CD14-positive monocyte (primary cell): ENCODE measurements around the gene B3GALT4. TPM values are rescaled to one million over a fixed set of nuclear protein-coding genes. Genes with fewer than 3 reads are reported as not detected.
A peak's percentile ranks its signal among the peaks of the same experiment; 100 is the strongest.

ENCODE experiments used
- DNase-seq, 3 donors: peaks; one replicate each; pipeline ENCODE4 v3.0.0-alpha.2; 2011 to 2022
- H2AFZ ChIP-seq: 2 replicates; pipeline ENCODE4 v1.6.0; 2012; ENCODE audit warnings: mild to moderate bottlenecking, low read depth, low read length, inconsistent platforms; ENCODE audit not compliant: insufficient read depth, poor library complexity, severe bottlenecking
- H3K27ac ChIP-seq, 2 donors: 1 replicate in 1 of 2; 2 replicates in 1 of 2; pipeline ENCODE4 v1.5.1; 2012 to 2013; ENCODE audit warnings: low read length in 2 of 2, control low read depth in 1 of 2, inconsistent platforms in 1 of 2, low read depth in 1 of 2, mild to moderate bottlenecking in 1 of 2
- H3K27me3 ChIP-seq, 2 donors: one replicate each; pipeline versions ENCODE4 v1.6.0 to v1.6.1; 2011 to 2013; ENCODE audit warnings: low read length in 2 of 2; ENCODE audit not compliant: control insufficient read depth in 2 of 2, insufficient read depth in 2 of 2
- H3K36me3 ChIP-seq, 2 donors: replicated peaks in 1 of 2; 1 replicate in 1 of 2; 2 replicates in 1 of 2; pipeline versions ENCODE4 v1.5.1 to v1.6.1; 2012 to 2013; ENCODE audit warnings: low read length in 2 of 2, control low read depth in 1 of 2, inconsistent platforms in 1 of 2, mild to moderate bottlenecking in 1 of 2; ENCODE audit not compliant: insufficient read depth in 2 of 2, control insufficient read depth in 1 of 2
- H3K4me1 ChIP-seq, 2 donors: 1 replicate in 1 of 2; 2 replicates in 1 of 2; pipeline versions ENCODE4 v1.5.1 to v1.6.1; 2012 to 2013; ENCODE audit warnings: low read length in 2 of 2, control low read depth in 1 of 2, inconsistent platforms in 1 of 2, mild to moderate bottlenecking in 1 of 2, moderate library complexity in 1 of 2; ENCODE audit not compliant: insufficient read depth in 2 of 2, control insufficient read depth in 1 of 2
- H3K4me2 ChIP-seq: replicated peaks from 2 replicates; pipeline ENCODE3; 2012; ENCODE audit warnings: low read length, moderate library complexity, mild to moderate bottlenecking; ENCODE audit not compliant: poor library complexity, severe bottlenecking; ENCODE audit errors: extremely low read depth
- H3K4me3 ChIP-seq, 3 experiments: fragments of 200-600 bp in 1 of 3; sonication (generic) in 1 of 3; replicated peaks in 1 of 3; 1 replicate in 2 of 3; 2 replicates in 1 of 3; pipeline ENCODE4 v1.5.1; 2011 to 2013; ENCODE audit warnings: low read length in 3 of 3, mild to moderate bottlenecking in 3 of 3, control low read depth in 2 of 3, low read depth in 2 of 3, inconsistent platforms in 1 of 3, moderate library complexity in 1 of 3
- H3K79me2 ChIP-seq: 2 replicates; pipeline ENCODE4 v1.6.0; 2012; ENCODE audit warnings: mild to moderate bottlenecking, control low read depth, inconsistent platforms, low read length, moderate library complexity; ENCODE audit not compliant: insufficient read depth
- H3K9ac ChIP-seq: 2 replicates; pipeline ENCODE4 v1.6.0; 2017; ENCODE audit warnings: low read length, mild to moderate bottlenecking; ENCODE audit not compliant: insufficient read depth, poor library complexity, severe bottlenecking
- H3K9me3 ChIP-seq, 2 donors: replicated peaks in 1 of 2; 1 replicate in 1 of 2; 2 replicates in 1 of 2; pipeline versions ENCODE4 v1.5.1 to v1.6.1; 2012 to 2013; ENCODE audit warnings: low read length in 2 of 2, control low read depth in 1 of 2; ENCODE audit not compliant: control insufficient read depth in 1 of 2, insufficient read depth in 1 of 2
- H4K20me1 ChIP-seq: 2 replicates; pipeline ENCODE4 v1.6.0; 2012; ENCODE audit warnings: mild to moderate bottlenecking, low read length, control low read depth, moderate library complexity; ENCODE audit not compliant: insufficient read depth
- H3K27ac Mint-ChIP-seq, 7 donors: one replicate each; pipeline ENCODE4 v1.8.0; 2020; ENCODE audit warnings: mild to moderate bottlenecking in 7 of 7, mixed read lengths in 7 of 7, moderate library complexity in 6 of 7, inconsistent platforms in 2 of 7
- H3K27me3 Mint-ChIP-seq, 3 donors: one replicate each; pipeline ENCODE4 v1.8.0; 2021 to 2022; ENCODE audit warnings: low read depth in 3 of 3, mild to moderate bottlenecking in 3 of 3, mixed read lengths in 3 of 3, moderate library complexity in 3 of 3, inconsistent platforms in 1 of 3
- H3K36me3 Mint-ChIP-seq, 2 donors: one replicate each; pipeline ENCODE4 v1.8.0; 2020; ENCODE audit warnings: mixed read lengths in 2 of 2, inconsistent platforms in 1 of 2, mild to moderate bottlenecking in 1 of 2
- H3K4me1 Mint-ChIP-seq: one replicate; pipeline ENCODE4 v1.8.0; 2020; ENCODE audit warnings: mild to moderate bottlenecking, mixed read lengths
- H3K4me3 Mint-ChIP-seq, 2 donors: one replicate each; pipeline ENCODE4 v1.8.0; 2020; ENCODE audit warnings: mild to moderate bottlenecking in 2 of 2, mixed read lengths in 2 of 2, moderate library complexity in 1 of 2
- H3K9me3 Mint-ChIP-seq, 7 donors: one replicate each; pipeline ENCODE4 v1.8.0; 2020 to 2022; ENCODE audit warnings: mixed read lengths in 7 of 7, mild to moderate bottlenecking in 6 of 7, moderate library complexity in 6 of 7, inconsistent platforms in 2 of 7
- WGBS: methylation state at CpG from one replicate; pipeline ENCODE4 v1.1.5; 2013; ENCODE audit warnings: missing lambda C conversion rate; ENCODE audit not compliant: insufficient coverage; 5-methylcytosine and 5-hydroxymethylcytosine counted together
- intact Hi-C, 2 donors: fragments of 100-400 bp; cut with micrococcal nuclease; formaldehyde crosslinking; loops; one replicate each; pipeline versions ENCODE4 v1.15.0 to v1.15.1; 2023
- polyA plus RNA-seq, 3 donors: library from polyadenylated mRNA; depleted of rRNA in 1 of 3; unstranded in 2 of 3; stranded (reverse) in 1 of 3; fragments of 300-500 nt in 2 of 3; fragments of >200 nt in 1 of 3; fragmentation: Illumina TruSeq in 2 of 3; gene quantifications; 1 replicate in 2 of 3; 2 replicates in 1 of 3; pipeline ENCODE4 v1.2.3, GENCODE V29; 2012 to 2021
- TF ChIP-seq, protein P1 (sequence below): fragments of 200-600 bp; IDR thresholded peaks from one replicate; pipeline ENCODE4 v1.8.0; 2022; ENCODE audit warnings: antibody characterized with exemption, mild to moderate bottlenecking

The B3GALT4 gene
- polyA plus RNA-seq, 3 donors, result 6.5 to 32.2 (median 28.5) TPM

- no peak overlapping the region for H3K27ac ChIP-seq
- Mint-ChIP-seq H3K36me3 (no peaks in the 10 kb centered on the region), H3K27me3 (peaks cover 16 to 26% (median 25%) of the 10 kb centered on the region in 3 donors), H3K9me3 (peaks cover 0 to 8% (median 0%) of the 10 kb centered on the region in 7 donors), H3K27ac (no peak overlapping the region), H3K4me3 (no peak overlapping the region), H3K4me1 (no peaks in the 10 kb centered on the region)
- no peaks in the 10 kb centered on the region for H3K36me3 ChIP-seq
- no peak overlapping the region for H2AFZ ChIP-seq
- no peak overlapping the region for H3K9ac ChIP-seq
- H4K20me1 ChIP-seq, result no peaks in the 10 kb centered on the region
- no peak overlapping the region for H3K4me3 ChIP-seq
- H3K4me2 ChIP-seq, result no peak overlapping the region
- H3K79me2 ChIP-seq, result no peaks in the 10 kb centered on the region
- peaks cover 2 to 11% of the 10 kb centered on the region in 2 donors for H3K27me3 ChIP-seq
- DNase-seq, result no peak
- TF ChIP-seq, protein P1, sequence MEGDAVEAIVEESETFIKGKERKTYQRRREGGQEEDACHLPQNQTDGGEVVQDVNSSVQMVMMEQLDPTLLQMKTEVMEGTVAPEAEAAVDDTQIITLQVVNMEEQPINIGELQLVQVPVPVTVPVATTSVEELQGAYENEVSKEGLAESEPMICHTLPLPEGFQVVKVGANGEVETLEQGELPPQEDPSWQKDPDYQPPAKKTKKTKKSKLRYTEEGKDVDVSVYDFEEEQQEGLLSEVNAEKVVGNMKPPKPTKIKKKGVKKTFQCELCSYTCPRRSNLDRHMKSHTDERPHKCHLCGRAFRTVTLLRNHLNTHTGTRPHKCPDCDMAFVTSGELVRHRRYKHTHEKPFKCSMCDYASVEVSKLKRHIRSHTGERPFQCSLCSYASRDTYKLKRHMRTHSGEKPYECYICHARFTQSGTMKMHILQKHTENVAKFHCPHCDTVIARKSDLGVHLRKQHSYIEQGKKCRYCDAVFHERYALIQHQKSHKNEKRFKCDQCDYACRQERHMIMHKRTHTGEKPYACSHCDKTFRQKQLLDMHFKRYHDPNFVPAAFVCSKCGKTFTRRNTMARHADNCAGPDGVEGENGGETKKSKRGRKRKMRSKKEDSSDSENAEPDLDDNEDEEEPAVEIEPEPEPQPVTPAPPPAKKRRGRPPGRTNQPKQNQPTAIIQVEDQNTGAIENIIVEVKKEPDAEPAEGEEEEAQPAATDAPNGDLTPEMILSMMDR, result no peak
- H3K4me1 ChIP-seq, result peaks cover 0 to 3% of the 10 kb centered on the region in 2 donors
- no peaks in the 10 kb centered on the region for H3K9me3 ChIP-seq
- intact Hi-C loops, result no loop called here
Measured at GRCh38 chr6:33236328-33236727, 40.6 kb upstream of the B3GALT4 start.

- TF ChIP-seq, protein P1, result no peak
- intact Hi-C loops, result no loop called here
- H3K27me3 Mint-ChIP-seq, result peaks cover 13 to 28% (median 26%) of the 10 kb centered on the region in 3 donors
Measured at GRCh38 chr6:33236852-33237251, 40.1 kb upstream of the B3GALT4 start.

More at GRCh38 chr6:33236852-33237251, 40.1 kb upstream of the B3GALT4 start:
- H3K4me3 Mint-ChIP-seq, result no peak overlapping the region
- no peak overlapping the region for H3K4me3 ChIP-seq
- no peaks in the 10 kb centered on the region for H3K79me2 ChIP-seq
- H2AFZ ChIP-seq, result no peak overlapping the region
- H3K36me3 Mint-ChIP-seq, result no peaks in the 10 kb centered on the region
- H3K4me1 ChIP-seq, result peaks cover 2 to 8% of the 10 kb centered on the region in 2 donors
- DNase-seq, result no peak
- H4K20me1 ChIP-seq, result no peaks in the 10 kb centered on the region
- H3K4me1 Mint-ChIP-seq, result peaks cover 4% of the 10 kb centered on the region
- no peak overlapping the region for H3K9ac ChIP-seq
- H3K27me3 ChIP-seq, result peaks cover 2 to 11% of the 10 kb centered on the region in 2 donors
- no peaks in the 10 kb centered on the region for H3K36me3 ChIP-seq
- 91% methylated on average over 5 of the region's 6 CpGs for WGBS
- H3K9me3 ChIP-seq, result no peaks in the 10 kb centered on the region
- H3K27ac ChIP-seq, result no peak overlapping the region
- H3K27ac Mint-ChIP-seq, result peak overlapping the region in 1 of 7 donors; percentile 90
- peaks cover 0 to 8% (median 0%) of the 10 kb centered on the region in 7 donors for H3K9me3 Mint-ChIP-seq
- no peak overlapping the region for H3K4me2 ChIP-seq
